HG02798 (cell line): ENCODE measurements around the gene ADAMTS4.
A peak's percentile ranks its signal among the peaks of the same experiment; 100 is the strongest.

Experiments
- ATAC-seq: cut with Tn5 transposase; IDR thresholded peaks from one replicate; pipeline ENCODE4 v1.9.1; 2021; ENCODE audit warnings: mild to moderate bottlenecking; ENCODE audit not compliant: unreplicated experiment, poor library complexity

ADAMTS4 gene

DNA sequence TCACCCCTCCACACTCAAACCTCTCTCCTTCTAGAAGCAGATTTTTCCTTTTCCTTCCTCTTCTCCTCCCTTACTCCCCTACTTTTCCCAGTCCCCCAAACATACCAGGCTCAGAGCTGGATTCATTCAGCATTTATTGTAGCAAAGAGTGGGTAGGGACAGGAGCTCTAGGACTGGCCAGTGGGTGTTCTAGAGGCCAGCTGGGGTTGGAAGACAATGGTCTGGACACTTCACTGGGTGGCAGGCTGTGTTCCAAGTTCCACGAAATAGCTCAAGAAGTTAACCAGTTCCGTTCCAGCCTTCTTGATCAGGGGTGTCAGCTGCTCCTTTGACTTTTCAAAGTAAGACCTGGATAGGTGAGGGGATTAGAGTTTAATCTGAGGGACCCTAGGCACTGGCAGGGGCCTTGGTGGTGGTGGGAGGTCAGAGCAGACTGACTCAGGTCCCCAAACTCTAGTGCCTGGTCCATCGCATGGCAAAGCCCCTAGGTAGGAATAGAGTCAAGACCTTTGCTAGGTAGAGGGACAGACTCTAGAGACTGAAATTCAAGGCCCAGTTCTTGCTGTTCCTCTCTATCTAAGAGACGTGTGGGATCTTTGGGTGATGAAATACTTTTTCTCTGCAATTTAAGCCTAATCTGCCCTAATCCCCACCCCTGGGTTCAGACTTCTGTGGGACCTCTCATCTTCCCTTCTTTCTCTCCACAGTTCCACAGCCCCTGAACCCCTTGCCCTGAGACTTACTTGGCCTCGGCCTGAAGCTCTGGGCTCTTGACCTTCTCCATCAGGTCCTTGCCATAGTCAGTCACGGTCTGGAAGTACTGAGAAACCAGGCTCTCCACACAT lies 23.5 kb upstream of the ADAMTS4 start:
- ATAC-seq, result no peak

DNA sequence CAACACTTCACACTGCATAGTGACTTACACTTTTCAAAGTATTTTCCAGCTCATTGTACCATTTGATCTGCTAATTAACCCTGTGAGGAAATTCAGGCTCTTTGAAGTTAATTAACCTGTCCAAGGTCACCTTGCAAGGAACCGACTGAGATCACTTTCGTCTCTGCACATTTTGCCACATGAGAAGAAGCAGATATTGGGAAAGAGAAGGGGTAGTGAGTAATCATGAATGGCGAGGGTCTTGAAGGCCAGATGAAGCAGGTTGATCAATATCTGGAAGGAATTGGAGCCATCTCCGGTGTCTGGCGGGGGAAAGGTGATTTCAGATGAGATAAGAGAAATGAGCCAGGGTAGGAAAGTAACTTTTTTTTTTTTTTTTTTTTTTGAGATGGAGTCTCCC lies 21.1 kb upstream of the ADAMTS4 start:
- no peak for ATAC-seq

- ATAC-seq, result no peak
These were observed 20.4 kb upstream of the ADAMTS4 start for GRCh38 chr1:161219078-161219892.

- no peak for ATAC-seq
These were observed 19.6 kb upstream of the ADAMTS4 start for GRCh38 chr1:161218301-161219077.

- no peak for ATAC-seq
These were observed 19.0 kb upstream of the ADAMTS4 start for GRCh38 chr1:161217831-161218230.

DNA sequence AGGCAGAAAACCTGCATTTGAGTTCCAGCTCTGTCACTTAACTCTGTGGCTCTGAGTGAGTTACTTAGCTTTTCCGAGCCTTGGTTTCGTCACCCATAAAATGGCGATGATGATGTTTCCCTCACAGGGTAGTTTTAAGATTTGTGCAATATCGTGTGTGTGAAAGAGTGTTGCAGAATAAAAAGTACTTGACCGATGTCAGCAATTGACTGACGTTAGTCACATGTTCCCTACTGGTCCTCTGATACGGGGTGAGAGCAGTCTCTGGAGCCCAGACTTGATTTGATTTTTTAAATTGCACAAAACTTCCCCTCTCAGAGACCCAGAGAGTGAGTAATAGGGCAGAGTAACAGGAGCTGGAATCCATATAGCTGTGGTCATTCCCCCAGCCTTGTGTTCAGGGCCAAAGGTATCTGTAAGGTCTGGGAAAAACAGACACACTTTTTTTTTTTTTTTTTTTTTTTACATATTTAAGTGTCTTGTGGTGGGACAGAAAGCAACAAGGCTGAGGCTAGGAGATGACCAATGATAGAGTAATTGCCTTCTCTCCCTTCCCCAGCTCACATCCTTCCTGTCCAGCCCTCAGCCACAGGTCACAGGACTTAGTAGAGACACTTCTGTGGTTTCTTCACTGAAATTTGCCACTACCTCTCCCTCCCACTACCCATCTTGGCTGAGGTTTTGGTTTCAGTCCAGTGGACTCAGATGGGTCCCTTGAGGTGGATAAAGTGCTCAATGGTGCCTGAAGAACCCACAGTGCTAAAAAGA lies 18.3 kb upstream of the ADAMTS4 start:
- ATAC-seq, result peak; percentile 80

DNA sequence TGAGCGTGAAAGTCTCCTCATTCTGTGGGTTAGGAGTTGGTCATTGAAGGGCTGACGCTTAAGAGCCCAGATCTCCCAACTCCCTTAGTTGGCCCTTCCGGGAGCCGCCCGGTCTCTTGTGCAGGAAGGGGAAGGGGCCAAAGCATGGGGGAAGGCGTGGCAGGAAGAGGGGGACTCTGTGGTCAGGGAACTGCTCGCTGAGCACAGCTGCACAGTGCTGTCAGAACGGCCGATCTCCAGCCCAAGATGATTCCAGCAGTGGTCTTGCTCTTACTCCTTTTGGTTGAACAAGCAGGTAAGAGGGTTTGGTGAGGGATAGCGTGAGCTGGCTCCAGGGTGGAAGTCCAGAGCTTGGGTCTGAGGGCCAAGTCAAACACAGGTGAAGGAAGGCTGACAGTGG lies 16.2 kb upstream of the ADAMTS4 start, which contains the start of gene FCER1G:
Gene FCER1G, plus strand, starts transcription at position 220 of the 400 bp plus-strand sequence. Its CDS starts 27 bp downstream, at position 247.
- no peak for ATAC-seq

- ATAC-seq, result no peak
These were observed 15.5 kb upstream of the ADAMTS4 start for GRCh38 chr1:161214369-161214768.

DNA sequence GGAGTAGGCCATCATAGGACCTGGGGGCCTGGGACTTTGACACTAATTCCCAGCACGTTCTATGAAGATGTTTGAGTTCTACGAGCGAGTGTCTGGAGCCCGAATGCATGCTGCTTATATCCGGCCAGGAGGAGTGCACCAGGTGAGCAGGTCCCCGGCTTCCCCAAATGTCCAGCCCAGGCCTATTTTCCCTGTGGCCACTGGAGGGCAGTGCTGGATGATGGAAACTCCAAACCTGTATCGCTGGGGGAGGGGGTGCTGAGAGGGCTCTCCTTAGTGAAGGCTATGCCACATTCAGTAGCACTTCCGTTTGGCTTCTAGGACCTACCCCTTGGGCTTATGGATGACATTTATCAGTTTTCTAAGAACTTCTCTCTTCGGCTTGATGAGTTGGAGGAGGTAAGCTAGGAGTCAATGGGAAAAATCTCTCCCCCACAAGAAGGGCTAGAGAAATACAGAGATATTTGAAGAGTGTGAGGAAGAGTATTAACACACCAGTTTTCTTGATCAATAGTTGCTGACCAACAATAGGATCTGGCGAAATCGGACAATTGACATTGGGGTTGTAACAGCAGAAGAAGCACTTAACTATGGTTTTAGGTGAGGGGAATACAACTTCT lies 11.0 kb upstream of the ADAMTS4 start:
- peak; percentile 61 for ATAC-seq

DNA sequence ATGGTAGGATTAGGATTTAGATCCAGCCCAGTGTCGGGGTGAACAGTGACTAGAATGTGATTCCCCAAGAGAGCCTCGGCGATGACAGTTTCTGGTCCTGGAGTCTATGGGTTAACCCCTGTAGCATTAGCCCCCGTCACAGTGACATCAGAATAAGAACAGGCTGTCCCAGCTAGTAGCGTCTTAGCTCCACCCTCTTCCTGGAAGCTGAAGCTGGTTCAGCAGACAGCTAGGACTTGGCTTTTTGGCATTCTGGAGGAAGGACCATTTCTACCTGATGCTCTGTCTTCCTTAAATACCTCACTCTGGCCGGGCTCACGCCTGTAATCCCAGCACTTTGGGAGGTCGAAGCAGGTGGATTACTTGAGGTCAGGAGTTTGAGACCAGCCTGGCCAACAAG lies 8.3 kb upstream of the ADAMTS4 start:
- no peak for ATAC-seq

GRCh38 chr1:161206411-161207140 lies 7.7 kb upstream of the ADAMTS4 start:
- ATAC-seq, result no peak

GRCh38 chr1:161201836-161202712 lies 3.2 kb upstream of the ADAMTS4 start, which contains the start of gene NDUFS2:
NDUFS2 (plus strand) TSS chr1:161202367; CDS start chr1:161202386, 19 bp downstream.
- ATAC-seq, result peak; percentile 98

DNA sequence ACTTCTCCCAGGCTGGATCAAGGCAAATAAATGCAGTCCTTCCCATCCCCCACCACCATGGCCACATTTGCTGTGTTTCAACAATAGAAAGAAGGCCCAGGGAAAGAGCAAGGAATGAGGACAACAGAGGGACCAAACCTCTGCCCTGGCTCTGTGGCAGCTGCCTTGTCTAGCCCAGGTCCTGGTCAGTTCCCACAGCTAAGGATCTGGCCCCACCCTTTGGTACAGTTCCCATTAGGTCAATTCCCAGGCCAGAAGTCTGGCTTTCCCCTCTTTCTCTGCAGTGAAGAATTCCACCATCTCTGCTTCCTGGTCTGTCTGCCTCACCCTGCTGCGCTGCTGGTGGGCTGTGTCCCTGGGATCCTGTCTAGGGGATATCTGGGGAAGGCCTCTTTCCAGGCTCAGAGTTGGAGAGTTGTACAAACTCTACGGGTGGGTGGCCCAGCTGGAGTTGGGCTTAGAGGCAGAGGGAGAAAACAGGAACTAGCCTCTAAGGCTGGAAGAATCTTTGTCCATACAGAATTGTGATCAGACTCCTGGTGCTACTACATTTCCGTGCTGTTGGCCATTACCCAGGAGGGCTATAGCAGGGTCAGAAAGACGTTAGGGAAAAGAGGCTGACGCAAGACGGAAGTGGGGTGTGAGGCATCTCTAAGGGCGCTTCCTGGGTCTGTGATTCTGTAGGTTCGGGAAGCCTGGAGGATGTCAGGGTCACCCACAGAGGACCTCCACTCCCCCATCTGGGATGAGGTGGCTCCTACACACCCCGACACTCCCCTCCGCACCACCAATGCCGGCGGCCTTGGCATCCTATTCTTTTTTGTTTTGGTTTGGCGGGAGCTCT lies 2.4 kb upstream of the ADAMTS4 start:
- no peak for ATAC-seq

DNA sequence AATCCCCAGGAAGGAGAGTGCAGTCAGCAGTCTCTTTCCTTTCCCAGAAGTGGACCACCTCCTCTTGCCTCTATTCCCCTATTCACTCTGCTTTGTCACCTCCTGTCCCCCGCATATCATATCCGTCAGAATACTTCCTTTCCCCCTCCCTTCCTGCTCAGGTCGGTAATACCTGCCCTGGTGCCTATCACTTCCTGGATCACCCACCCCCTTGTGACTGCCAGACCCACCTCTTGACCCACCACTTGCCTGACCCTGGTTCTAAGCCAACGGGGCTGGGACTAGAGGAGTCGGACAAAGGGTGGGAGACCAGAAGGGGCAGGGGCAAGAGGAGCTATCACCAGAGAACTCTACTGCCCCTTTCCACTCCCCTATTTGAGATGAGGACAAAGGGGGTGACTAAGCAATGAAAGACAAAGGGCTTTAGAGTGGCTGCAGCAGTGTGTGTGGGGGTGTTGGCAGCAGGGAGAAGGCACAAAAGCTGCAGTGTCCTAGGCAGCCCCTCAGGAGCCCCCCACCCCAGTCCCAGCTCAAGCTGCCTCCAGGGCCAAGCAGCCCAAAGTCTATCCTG lies 1.7 kb upstream of the ADAMTS4 start:
- no peak for ATAC-seq

- no peak for ATAC-seq
These were observed 769 bp upstream of the ADAMTS4 start for GRCh38 chr1:161199506-161200139.
